ENCODE measurements around the gene PRDM16.

PRDM16 gene

GRCh38 chr1:3389093-3389833 lies 320.3 kb downstream of the PRDM16 start:
- no peak for TF ChIP-seq CTCF (IDR thresholded peaks at IDR 0.05; ENCODE audit: borderline replicate concordance, extremely low read depth, low read length, poor library complexity, severe bottlenecking)
- TF ChIP-seq EZH2 (IDR thresholded peaks at IDR 0.05; ENCODE audit: borderline replicate concordance, low read depth, low read length, severe bottlenecking), result no peak
- no peaks in the 10 kb centered on the region for H3K36me3 ChIP-seq (ENCODE audit: insufficient read depth, low read length)
- H4K20me1 ChIP-seq (ENCODE audit: insufficient read depth, low read length), result no peaks in the 10 kb centered on the region
- no peak for ATAC-seq (ENCODE audit: insufficient read depth, low read depth)
- H3K9me3 ChIP-seq (ENCODE audit: insufficient read depth, low read length, severe bottlenecking), result no peaks in the 10 kb centered on the region
- no peaks in the 10 kb centered on the region for H3K79me2 ChIP-seq (ENCODE audit: insufficient read depth, low read length)
- no peak overlapping the region for H3K9ac ChIP-seq (ENCODE audit: low read depth, low read length)
- no peak overlapping the region for H3K27ac ChIP-seq (ENCODE audit: low read length)
- no peaks in the 10 kb centered on the region for H3K4me1 ChIP-seq (ENCODE audit: insufficient read depth, low read length)
- no peaks in the 10 kb centered on the region for H3K27me3 ChIP-seq (ENCODE audit: insufficient read depth, low read length, poor library complexity)
- H2AFZ ChIP-seq (ENCODE audit: low read depth, low read length), result no peak overlapping the region
- no peak overlapping the region for H3K4me3 ChIP-seq (ENCODE audit: low read depth in 1 of 2, low read length in 2 of 2)
- H3K4me2 ChIP-seq (ENCODE audit: insufficient read depth, low read length), result no peak overlapping the region
- no peak for DNase-seq

GRCh38 chr1:3390291-3390690 lies 321.3 kb downstream of the PRDM16 start:
- H3K27ac ChIP-seq (ENCODE audit: low read length), result no peak overlapping the region
- H3K4me2 ChIP-seq (ENCODE audit: insufficient read depth, low read length), result no peak overlapping the region
- no peak overlapping the region for H3K4me3 ChIP-seq (ENCODE audit: low read depth in 1 of 2, low read length in 2 of 2)
- H3K27me3 ChIP-seq (ENCODE audit: insufficient read depth, low read length, poor library complexity), result no peaks in the 10 kb centered on the region
- H3K9ac ChIP-seq (ENCODE audit: low read depth, low read length), result no peak overlapping the region
- H4K20me1 ChIP-seq (ENCODE audit: insufficient read depth, low read length), result no peaks in the 10 kb centered on the region
- no peaks in the 10 kb centered on the region for H3K4me1 ChIP-seq (ENCODE audit: insufficient read depth, low read length)
- DNase-seq (no peak), ATAC-seq (ENCODE audit: insufficient read depth, low read depth) (no peak)
- H3K36me3 ChIP-seq (ENCODE audit: insufficient read depth, low read length), result no peaks in the 10 kb centered on the region
- H2AFZ ChIP-seq (ENCODE audit: low read depth, low read length), result no peak overlapping the region
- no peaks in the 10 kb centered on the region for H3K79me2 ChIP-seq (ENCODE audit: insufficient read depth, low read length)
- TF ChIP-seq CTCF (IDR thresholded peaks at IDR 0.05; ENCODE audit: borderline replicate concordance, extremely low read depth, low read length, poor library complexity, severe bottlenecking), result no peak
- no peak for TF ChIP-seq EZH2 (IDR thresholded peaks at IDR 0.05; ENCODE audit: borderline replicate concordance, low read depth, low read length, severe bottlenecking)
- H3K9me3 ChIP-seq (ENCODE audit: insufficient read depth, low read length, severe bottlenecking), result no peaks in the 10 kb centered on the region

- Histone ChIP-seq H3K4me1 (ENCODE audit: insufficient read depth, low read length) (no peaks in the 10 kb centered on the region), H4K20me1 (ENCODE audit: insufficient read depth, low read length) (no peaks in the 10 kb centered on the region), H3K4me3 (ENCODE audit: low read depth in 1 of 2, low read length in 2 of 2) (no peak overlapping the region), H3K27me3 (ENCODE audit: insufficient read depth, low read length, poor library complexity) (no peaks in the 10 kb centered on the region), H3K79me2 (ENCODE audit: insufficient read depth, low read length) (no peaks in the 10 kb centered on the region), H3K27ac (ENCODE audit: low read length) (no peak overlapping the region), H2AFZ (ENCODE audit: low read depth, low read length) (no peak overlapping the region), H3K36me3 (ENCODE audit: insufficient read depth, low read length) (no peaks in the 10 kb centered on the region), H3K9me3 (ENCODE audit: insufficient read depth, low read length, severe bottlenecking) (no peaks in the 10 kb centered on the region), H3K9ac (ENCODE audit: low read depth, low read length) (no peak overlapping the region), H3K4me2 (ENCODE audit: insufficient read depth, low read length) (no peak overlapping the region)
- ATAC-seq (ENCODE audit: insufficient read depth, low read depth) (no peak), DNase-seq (no peak)
- no peak for TF ChIP-seq CTCF (IDR thresholded peaks at IDR 0.05; ENCODE audit: borderline replicate concordance, extremely low read depth, low read length, poor library complexity, severe bottlenecking)
- TF ChIP-seq EZH2 (IDR thresholded peaks at IDR 0.05; ENCODE audit: borderline replicate concordance, low read depth, low read length, severe bottlenecking), result no peak
Measured at GRCh38 chr1:3391711-3392110, 322.7 kb downstream of the PRDM16 start.
